HG03571 (cell line): ENCODE results near the gene IFNL2.
"Not testable (repeated sequence)": the region's sequence is repeated elsewhere in the genome, so short reads cannot be mapped to it uniquely, and the experiment has no call there.

Source experiments
- ATAC-seq: cut with Tn5 transposase; IDR thresholded peaks from one replicate; pipeline ENCODE4 v1.9.1; 2021; ENCODE audit not compliant: unreplicated experiment

The IFNL2 gene

DNA sequence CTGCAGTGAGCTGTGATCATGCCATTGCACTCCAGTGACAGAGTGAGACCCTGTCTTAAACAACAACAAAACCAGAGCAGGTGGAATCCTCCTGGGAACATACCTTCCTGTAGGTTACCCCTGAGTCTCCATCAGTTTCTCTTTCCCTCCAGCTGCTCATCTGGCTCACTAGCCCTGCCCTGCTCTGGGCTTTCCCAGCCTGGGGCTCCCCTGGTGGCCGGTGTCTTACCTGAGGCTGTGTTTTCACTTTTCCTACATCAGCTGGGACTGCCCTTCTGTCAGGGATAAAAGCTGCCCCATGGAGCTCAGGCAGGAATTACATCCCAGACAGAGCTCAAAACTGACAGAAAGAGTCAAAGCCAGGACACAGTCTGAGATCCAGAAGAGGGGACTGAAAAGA lies at the start of gene IFNL2:
IFNL2 (plus strand) TSS at position 312 of the 400 bp plus-strand sequence. CDS start 173 bp downstream, outside the sequence.
- not testable (repeated sequence) for ATAC-seq

- ATAC-seq: not testable (repeated sequence)
These were observed 49.1 kb upstream of the IFNL2 start for GRCh38 chr19:39219108-39219507.

DNA sequence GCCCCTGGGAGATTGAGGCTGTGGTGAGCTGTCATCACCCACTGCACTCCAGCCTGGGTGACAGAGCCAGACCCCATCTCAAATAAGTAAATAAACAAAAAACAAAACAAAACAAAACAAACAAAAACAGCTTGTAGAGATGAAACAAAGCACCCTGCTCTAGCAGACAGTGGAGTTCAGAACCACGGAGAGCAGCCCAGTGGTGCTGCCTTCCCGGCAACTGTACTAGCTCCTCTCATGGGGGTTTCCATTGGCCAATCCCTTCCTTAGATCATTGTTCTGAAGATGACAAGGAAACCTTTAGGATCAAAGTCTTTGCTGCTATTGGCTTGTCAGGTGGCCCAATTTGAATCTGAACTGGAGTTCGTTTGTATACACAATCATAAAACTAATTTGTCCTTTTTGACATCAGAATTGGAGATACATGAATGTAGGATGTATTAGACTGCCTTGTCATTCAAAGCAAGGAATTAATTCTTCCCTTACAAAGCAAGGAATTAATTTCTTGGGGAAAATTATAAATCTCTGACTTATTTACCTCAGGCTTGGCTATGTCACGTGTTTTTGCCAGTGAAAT lies 44.4 kb upstream of the IFNL2 start:
- ATAC-seq: no peak

- ATAC-seq: no peak
These were observed 43.3 kb upstream of the IFNL2 start for GRCh38 chr19:39224910-39225309.

GRCh38 chr19:39230096-39230764 lies 38.0 kb upstream of the IFNL2 start:
- ATAC-seq: no peak

DNA sequence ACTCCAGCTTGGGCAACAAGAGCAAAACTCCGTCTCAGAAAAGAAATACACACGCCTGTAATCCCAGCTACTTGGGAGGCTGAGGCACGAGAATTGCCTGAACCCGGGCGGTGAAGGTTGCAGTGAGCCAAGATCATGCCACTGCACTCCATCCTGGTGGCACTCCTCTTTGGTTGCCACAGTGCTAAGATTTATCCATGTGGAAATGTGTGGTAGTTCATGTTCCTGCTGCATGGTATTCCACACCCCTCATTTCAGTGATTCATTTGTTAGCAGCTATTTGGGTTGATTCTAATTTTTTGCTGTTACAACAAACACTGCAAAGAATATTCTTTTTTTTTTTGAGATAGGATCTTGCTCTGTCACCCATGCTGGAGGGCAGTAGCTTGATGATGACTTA lies 35.5 kb upstream of the IFNL2 start:
- ATAC-seq: no peak

- no peak for ATAC-seq
These were observed 31.7 kb upstream of the IFNL2 start for GRCh38 chr19:39236527-39236926.

- no peak for ATAC-seq
These were observed 30.7 kb upstream of the IFNL2 start for GRCh38 chr19:39237200-39238184.

DNA sequence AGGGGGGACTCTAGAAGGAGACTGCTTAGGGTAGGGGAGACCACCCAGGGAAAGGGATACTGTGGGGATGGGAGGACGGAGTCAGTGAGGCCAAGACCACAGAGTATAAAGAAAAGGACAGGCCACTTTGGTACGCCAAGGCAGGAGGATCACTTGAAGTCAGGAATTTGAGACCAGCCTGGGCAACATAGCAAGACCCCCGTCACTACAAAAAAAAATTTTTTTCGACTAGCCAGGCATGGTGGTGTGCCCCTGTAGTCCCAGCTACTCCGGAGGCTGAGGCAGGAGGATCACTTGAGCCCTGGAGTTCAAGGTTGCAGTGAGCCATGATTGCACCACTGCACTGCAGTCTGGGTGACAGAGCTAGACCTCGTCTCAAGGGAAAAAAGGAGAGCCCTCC lies 30.0 kb upstream of the IFNL2 start:
- no peak for ATAC-seq

GRCh38 chr19:39238944-39239343 lies 29.3 kb upstream of the IFNL2 start:
- ATAC-seq: no peak

- no peak for ATAC-seq
These were observed 27.8 kb upstream of the IFNL2 start for GRCh38 chr19:39240421-39240820.

GRCh38 chr19:39243741-39244140 lies 24.5 kb upstream of the IFNL2 start:
- not testable (repeated sequence) for ATAC-seq

DNA sequence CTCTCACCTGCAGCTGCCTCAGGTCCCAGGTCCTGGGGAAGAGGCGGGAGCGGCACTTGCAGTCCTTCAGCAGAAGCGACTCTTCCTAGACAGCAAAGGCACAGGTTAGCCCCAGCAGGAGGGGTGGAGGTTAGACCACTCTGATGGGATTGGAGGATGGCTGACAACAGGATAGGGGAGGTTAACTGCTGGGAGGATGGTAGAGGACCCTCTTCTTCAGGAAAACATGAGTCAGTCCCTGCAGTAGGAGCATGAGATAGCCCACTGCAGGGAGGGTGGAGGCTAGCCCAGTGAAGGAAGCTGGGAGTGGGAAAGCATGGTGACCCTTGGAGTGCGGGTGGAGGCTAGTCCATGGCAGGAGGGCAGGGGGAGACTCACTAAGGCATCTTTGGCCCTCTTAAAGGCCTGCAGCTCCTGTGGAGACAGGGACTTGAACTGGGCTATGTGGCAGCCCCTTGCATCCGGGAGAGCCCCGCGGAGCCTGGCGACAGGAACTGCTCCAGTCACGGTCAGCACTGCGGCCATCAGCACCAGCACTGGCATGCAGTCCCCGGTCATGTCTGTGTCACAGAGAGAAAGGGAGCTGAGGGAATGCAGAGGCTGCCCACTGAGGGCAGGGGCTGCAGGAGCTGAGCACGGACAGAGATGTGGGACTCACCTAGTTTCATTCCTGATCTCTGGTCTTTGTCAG lies 23.6 kb upstream of the IFNL2 start, which contains the start of gene IFNL3:
IFNL3 (minus strand) TSS at position 597 of the 691 bp plus-strand sequence; CDS start at position 558, 39 bp downstream.
- not testable (repeated sequence) for ATAC-seq

GRCh38 chr19:39245166-39245565 lies 23.0 kb upstream of the IFNL2 start:
- ATAC-seq: not testable (repeated sequence)

DNA sequence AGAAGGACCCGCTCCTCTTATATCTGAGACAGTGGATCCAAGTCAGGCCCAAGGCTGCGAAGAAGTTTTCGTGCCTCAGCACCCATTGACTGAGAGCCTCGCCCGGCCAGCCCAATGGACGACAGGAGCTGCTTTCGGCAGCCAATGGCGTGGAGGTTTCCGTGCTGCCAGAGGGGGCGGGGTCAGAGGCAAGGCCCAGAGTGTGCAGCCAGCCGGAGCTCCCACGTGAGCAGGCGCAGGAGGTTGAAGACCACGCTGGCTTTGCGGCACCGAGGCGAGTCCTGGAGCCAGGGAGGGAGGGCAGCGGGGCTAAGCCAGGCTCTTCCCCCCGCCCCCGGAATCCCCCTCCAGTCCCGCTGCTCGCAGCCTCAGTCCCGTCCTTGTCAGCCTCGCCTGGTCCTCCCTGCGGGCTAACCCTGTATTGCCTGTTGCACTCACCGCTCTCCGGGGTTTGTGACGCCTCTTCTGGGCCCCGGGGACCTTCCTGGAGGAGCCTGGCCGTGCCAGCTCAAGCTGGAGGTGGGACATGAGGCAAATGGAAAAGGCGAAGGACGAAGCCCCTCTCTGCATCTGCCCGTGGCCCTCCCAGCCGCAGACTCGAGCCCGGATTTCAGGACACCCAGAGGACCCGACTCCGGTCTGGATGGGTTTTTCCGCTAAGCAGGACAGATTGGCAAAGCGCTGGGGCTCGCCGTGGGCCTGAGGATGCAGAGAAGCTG lies 21.1 kb upstream of the IFNL2 start:
- ATAC-seq: no peak

GRCh38 chr19:39247701-39248664 lies 20.2 kb upstream of the IFNL2 start:
- ATAC-seq: no peak

DNA sequence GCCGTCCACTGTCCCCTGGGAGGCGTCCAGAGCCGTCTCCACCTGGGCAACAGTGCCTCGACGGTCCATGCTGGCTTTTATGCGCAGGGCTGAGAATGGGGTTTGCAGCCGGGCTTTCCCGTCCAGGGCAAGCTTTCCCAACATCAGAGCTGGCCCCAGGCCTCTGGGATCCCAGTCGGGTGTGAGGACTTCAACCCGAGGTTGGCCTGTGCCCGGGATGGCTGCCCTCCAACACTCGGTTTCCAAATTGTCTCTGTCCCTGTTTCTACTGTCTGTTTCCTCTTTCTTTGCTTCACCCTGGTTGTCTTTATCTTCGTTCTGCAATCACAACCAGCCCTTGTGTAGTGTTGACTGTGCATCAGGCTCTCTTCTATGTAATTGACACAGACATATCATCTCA lies 19.4 kb upstream of the IFNL2 start, which contains the start of gene IFNL4:
IFNL4 (minus strand) TSS at position 51 of the 400 bp plus-strand sequence.
- no peak for ATAC-seq

DNA sequence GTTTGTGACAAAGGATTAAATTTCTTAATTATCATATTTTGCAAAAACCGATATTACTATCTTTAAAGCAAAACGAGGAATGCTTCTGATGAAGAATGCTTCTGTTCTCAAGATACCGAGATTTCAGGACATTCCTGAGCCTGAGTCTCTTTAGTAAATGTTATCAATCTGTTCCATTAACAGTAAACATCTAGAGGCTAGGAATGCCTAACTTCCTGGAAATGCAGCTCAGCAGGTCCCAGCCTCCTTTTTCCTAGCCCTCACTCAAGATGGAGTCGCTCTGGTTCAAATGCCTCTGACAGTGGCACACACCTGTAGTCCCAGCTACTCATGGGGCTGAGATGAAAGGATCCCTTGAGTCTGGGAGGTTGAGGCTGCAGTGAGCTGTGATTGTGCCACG lies 17.1 kb upstream of the IFNL2 start:
- ATAC-seq: no peak

GRCh38 chr19:39251846-39252245 lies 16.4 kb upstream of the IFNL2 start:
- no peak for ATAC-seq
